ENCODE measurements around the gene KBTBD6. TPM values are rescaled to one million over a fixed set of nuclear protein-coding genes. Genes with fewer than 3 reads are reported as not detected.
"Not testable (repeated sequence)": the region's sequence is repeated elsewhere in the genome, so short reads cannot be mapped to it uniquely, and the experiment has no call there.

Gene KBTBD6
- total RNA-seq, 1 experiment from 2014 or later = 9.2 TPM

DNA sequence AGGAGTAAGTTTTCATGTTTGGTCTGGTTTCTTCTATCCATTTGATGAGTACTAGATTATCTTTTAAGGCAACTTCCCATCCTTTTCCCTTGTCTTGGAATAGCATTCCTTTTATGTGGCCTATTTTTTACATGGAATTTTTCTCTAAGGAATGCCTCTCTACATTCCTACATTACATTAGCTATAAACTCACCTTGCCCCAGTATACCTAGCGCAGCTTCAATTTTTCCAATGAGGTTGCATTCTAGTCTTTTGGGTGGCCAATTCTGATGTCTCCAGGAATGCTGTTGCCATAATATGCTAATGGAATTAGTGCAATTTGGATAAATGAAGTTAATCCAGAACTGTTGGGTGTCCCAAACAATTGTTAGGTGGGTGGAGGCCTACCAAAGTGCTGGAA lies 33.8 kb downstream of the KBTBD6 start (continued):
- TF ChIP-seq CREB1 (CRISPR knock-in tag; IDR thresholded peaks at IDR 0.05) (no peak), ZNF219 (CRISPR knock-in tag; IDR thresholded peaks at IDR 0.05; ENCODE audit: borderline replicate concordance) (no peak), EMX1 (CRISPR knock-in tag; IDR thresholded peaks at IDR 0.05) (no peak), ZNF138 (CRISPR knock-in tag; conservative IDR thresholded peaks at IDR 0.05) (no peak), ZNF232 (CRISPR knock-in tag; IDR thresholded peaks at IDR 0.05) (no peak), CREM (CRISPR knock-in tag; IDR thresholded peaks at IDR 0.05) (no peak), ZNF423 (CRISPR knock-in tag; IDR thresholded peaks at IDR 0.05) (no peak), GTF2I (CRISPR knock-in tag; conservative IDR thresholded peaks at IDR 0.05) (no peak)
- TF ChIP-seq, protein P1, sequence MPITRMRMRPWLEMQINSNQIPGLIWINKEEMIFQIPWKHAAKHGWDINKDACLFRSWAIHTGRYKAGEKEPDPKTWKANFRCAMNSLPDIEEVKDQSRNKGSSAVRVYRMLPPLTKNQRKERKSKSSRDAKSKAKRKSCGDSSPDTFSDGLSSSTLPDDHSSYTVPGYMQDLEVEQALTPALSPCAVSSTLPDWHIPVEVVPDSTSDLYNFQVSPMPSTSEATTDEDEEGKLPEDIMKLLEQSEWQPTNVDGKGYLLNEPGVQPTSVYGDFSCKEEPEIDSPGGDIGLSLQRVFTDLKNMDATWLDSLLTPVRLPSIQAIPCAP (CRISPR knock-in tag; IDR thresholded peaks at IDR 0.05) = no peak

GRCh38 chr13:41095681-41096080 lies 36.9 kb downstream of the KBTBD6 start:
- POLR2A ChIA-PET, ATAC-seq: not testable (repeated sequence)

DNA sequence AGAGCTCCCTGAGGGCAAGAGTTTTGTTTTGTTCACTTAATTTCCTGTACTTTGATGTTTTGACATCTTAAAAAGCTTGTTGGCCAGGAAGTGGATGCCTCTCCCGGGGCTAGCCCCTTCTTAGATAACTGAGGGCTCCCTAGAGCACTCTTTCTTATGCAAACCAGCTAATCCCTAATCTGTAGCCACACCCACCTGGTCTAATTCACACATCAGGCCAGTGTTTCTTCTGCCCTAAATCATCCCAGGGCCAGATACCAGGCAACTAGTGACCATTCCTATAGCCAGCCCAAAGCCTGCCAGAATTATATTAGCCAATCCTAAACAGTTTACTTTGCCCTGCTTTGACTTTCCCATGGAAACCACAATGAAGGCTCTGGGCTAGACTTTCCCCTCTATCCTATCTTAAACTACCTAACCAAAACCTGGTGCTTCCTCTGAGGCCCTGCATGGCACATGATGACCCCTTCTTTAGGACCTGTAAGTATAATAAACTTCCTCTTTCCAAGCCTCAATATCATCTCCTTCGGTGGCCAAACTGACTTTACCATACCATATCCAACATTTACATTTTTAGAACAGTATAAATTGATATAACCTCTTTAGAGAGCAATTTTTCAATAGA lies 46.5 kb downstream of the KBTBD6 start:
- H3K27ac Mint-ChIP-seq = no peak overlapping the region
- ChIA-PET POLR2A (no interaction called here), CTCF (no interaction called here)
- H3K4me1 Mint-ChIP-seq = peaks cover 18% of the 10 kb centered on the region
- peak; percentile 99 for ATAC-seq
- peaks cover 3% of the 10 kb centered on the region; the same call in 1 of the 2 replicates for H3K9me3 Mint-ChIP-seq
- DNase-seq (ENCODE audit: low spot score) = no peak
- no peak overlapping the region for H3K4me3 Mint-ChIP-seq
- peaks cover 11% of the 10 kb centered on the region for H3K36me3 Mint-ChIP-seq
- H3K27me3 Mint-ChIP-seq (ENCODE audit: low read depth) = no peaks in the 10 kb centered on the region; the same call in 1 of the 2 replicates
- TF ChIP-seq ZNF138 (CRISPR knock-in tag; conservative IDR thresholded peaks at IDR 0.05) = no peak
- TF ChIP-seq ZNF281 (CRISPR knock-in tag; IDR thresholded peaks at IDR 0.05) = no peak
- TF ChIP-seq, protein P2, sequence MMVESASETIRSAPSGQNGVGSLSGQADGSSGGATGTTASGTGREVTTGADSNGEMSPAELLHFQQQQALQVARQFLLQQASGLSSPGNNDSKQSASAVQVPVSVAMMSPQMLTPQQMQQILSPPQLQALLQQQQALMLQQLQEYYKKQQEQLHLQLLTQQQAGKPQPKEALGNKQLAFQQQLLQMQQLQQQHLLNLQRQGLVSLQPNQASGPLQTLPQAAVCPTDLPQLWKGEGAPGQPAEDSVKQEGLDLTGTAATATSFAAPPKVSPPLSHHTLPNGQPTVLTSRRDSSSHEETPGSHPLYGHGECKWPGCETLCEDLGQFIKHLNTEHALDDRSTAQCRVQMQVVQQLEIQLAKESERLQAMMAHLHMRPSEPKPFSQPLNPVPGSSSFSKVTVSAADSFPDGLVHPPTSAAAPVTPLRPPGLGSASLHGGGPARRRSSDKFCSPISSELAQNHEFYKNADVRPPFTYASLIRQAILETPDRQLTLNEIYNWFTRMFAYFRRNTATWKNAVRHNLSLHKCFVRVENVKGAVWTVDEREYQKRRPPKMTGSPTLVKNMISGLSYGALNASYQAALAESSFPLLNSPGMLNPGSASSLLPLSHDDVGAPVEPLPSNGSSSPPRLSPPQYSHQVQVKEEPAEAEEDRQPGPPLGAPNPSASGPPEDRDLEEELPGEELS (CRISPR knock-in tag; IDR thresholded peaks at IDR 0.05) = no peak
- TF ChIP-seq NR3C1 (CRISPR knock-in tag; conservative IDR thresholded peaks at IDR 0.05; ENCODE audit: low read depth) = no peak
- TF ChIP-seq, protein P3, sequence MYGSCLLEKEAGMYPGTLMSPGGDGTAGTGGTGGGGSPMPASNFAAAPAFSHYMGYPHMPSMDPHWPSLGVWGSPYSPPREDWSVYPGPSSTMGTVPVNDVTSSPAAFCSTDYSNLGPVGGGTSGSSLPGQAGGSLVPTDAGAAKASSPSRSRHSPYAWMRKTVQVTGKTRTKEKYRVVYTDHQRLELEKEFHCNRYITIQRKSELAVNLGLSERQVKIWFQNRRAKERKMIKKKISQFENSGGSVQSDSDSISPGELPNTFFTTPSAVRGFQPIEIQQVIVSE (CRISPR knock-in tag; IDR thresholded peaks at IDR 0.05; ENCODE audit: borderline replicate concordance) = no peak
- no peak for TF ChIP-seq FOXP1 (CRISPR knock-in tag; IDR thresholded peaks at IDR 0.05; ENCODE audit: borderline replicate concordance)
- TF ChIP-seq ELF4 (CRISPR knock-in tag; IDR thresholded peaks at IDR 0.05; ENCODE audit: low read depth) = no peak

More at GRCh38 chr13:41095681-41096080, 36.9 kb downstream of the KBTBD6 start:
- H3K4me3 Mint-ChIP-seq; H3K36me3 Mint-ChIP-seq; DNase-seq (ENCODE audit: low spot score); H3K9me3 Mint-ChIP-seq; H3K27ac Mint-ChIP-seq; H3K27me3 Mint-ChIP-seq (ENCODE audit: low read depth); H3K4me1 Mint-ChIP-seq; CTCF ChIA-PET: not testable (repeated sequence)

Data from WTC11 (cell line).